MCF 10A (cell line): ENCODE measurements around the gene MICOS13. TPM values are rescaled to one million over a fixed set of nuclear protein-coding genes. Genes with fewer than 3 reads are reported as not detected.

Source experiments
- BruUV-seq: library from RNA; stranded (reverse); fragments of 400-500 nt; replicated peaks from 2 replicates; lab custom pipeline; 2021; lab: Mats Ljungman, UMichigan
- CTCF ChIA-PET: fragments of 300-600 bp; sonication (Branson Sonifier 250); formaldehyde crosslinking; extraction: SDS; loops from one replicate; lab custom pipeline; 2021; ENCODE audit warnings: antibody characterized with exemption, inconsistent platforms; lab: Yijun Ruan, JAX
- POLR2A ChIA-PET: fragments of 300-600, 350-650 bp; sonication (Branson Sonifier 250); formaldehyde crosslinking; extraction: SDS; loops from one replicate; lab custom pipeline; 2020; ENCODE audit warnings: antibody characterized with exemption, inconsistent platforms; lab: Yijun Ruan, JAX
- DNase-seq: peaks from one replicate; pipeline ENCODE4 v3.0.0-alpha.2; 2018; ENCODE audit not compliant: unreplicated experiment
- H3K27ac Mint-ChIP-seq: one replicate; pipeline ENCODE4 v1.8.0; 2022; ENCODE audit warnings: mild to moderate bottlenecking, low read depth, mixed read lengths; ENCODE audit not compliant: unreplicated experiment
- H3K27me3 Mint-ChIP-seq: one replicate; pipeline ENCODE4 v1.8.0; 2022; ENCODE audit warnings: mixed read lengths; ENCODE audit not compliant: insufficient read depth, unreplicated experiment
- H3K36me3 Mint-ChIP-seq: one replicate; pipeline ENCODE4 v1.8.0; 2022; ENCODE audit warnings: mild to moderate bottlenecking, moderate library complexity, mixed read lengths; ENCODE audit not compliant: insufficient read depth, unreplicated experiment
- H3K4me1 Mint-ChIP-seq: one replicate; pipeline ENCODE4 v1.8.0; 2022; ENCODE audit warnings: mixed read lengths; ENCODE audit not compliant: insufficient read depth, unreplicated experiment
- H3K4me3 Mint-ChIP-seq: one replicate; pipeline ENCODE4 v1.8.0; 2022; ENCODE audit warnings: mild to moderate bottlenecking, moderate library complexity, mixed read lengths; ENCODE audit not compliant: unreplicated experiment
- H3K9me3 Mint-ChIP-seq: one replicate; pipeline ENCODE4 v1.8.0; 2022; ENCODE audit warnings: mixed read lengths; ENCODE audit not compliant: unreplicated experiment
- CTCF ChIP-seq: fragments of 200-600 bp; IDR thresholded peaks from one replicate; pipeline ENCODE4 v1.8.0; 2022; ENCODE audit warnings: antibody characterized with exemption, mild to moderate bottlenecking; ENCODE audit not compliant: unreplicated experiment
- intact Hi-C: fragments of 100-400 bp; cut with micrococcal nuclease; formaldehyde crosslinking; loops from 2 replicates; pipeline ENCODE4 v1.14.1; 2022
- total RNA-seq: library from RNA; stranded (reverse); gene quantifications from 2 replicates; pipeline ENCODE4 v1.2.3, GENCODE V29; 2022

Gene MICOS13
- total RNA-seq, 1 experiment from 2014 or later, result 73.0 TPM

GRCh38 chr19:5711025-5711424 is 30.7 kb upstream of the MICOS13 start:
- DNase-seq, result no peak
- intact Hi-C loops, result no loop called here
- peaks cover 92% of the 10 kb centered on the region for H3K36me3 Mint-ChIP-seq
- ChIA-PET CTCF (interaction anchor here (0.6 kb wide), 1 partner anchor 1152 kb away, joined by 3 read pairs; no protein-coding TSS in a partner anchor), POLR2A (interaction anchor here (1.0 kb wide), 1 partner anchor 9 kb away, joined by 4 read pairs; the partner anchor contains the start of genes CATSPERD and LONP1)
- no peak for TF ChIP-seq CTCF
- no peak overlapping the region for H3K4me3 Mint-ChIP-seq
- no peaks in the 10 kb centered on the region for H3K9me3 Mint-ChIP-seq
- H3K4me1 Mint-ChIP-seq, result no peaks in the 10 kb centered on the region
- BruUV-seq, result no TSS peak
- no peak overlapping the region for H3K27ac Mint-ChIP-seq
- H3K27me3 Mint-ChIP-seq, result no peaks in the 10 kb centered on the region

- Mint-ChIP-seq H3K27me3 (no peaks in the 10 kb centered on the region), H3K4me1 (peaks cover 6% of the 10 kb centered on the region), H3K4me3 (no peak overlapping the region), H3K27ac (no peak overlapping the region), H3K36me3 (peaks cover 96% of the 10 kb centered on the region), H3K9me3 (no peaks in the 10 kb centered on the region)
- BruUV-seq, result no TSS peak
- no peak for DNase-seq
- TF ChIP-seq CTCF, result no peak
- intact Hi-C loops, result no loop called here
- POLR2A ChIA-PET, result interaction anchor here (1.0 to 3.3 kb wide), 3 partner anchors 9 to 17 kb away, joined by 3 to 13 read pairs (median 3); no protein-coding TSS in a partner anchor
- CTCF ChIA-PET, result interaction anchor here (0.6 to 1.3 kb wide), 4 partner anchors 18 to 786 kb away, joined by 3 to 5 read pairs (median 3); partner anchors contain the start of gene RPL36
Measured at GRCh38 chr19:5707576-5708575, 27.6 kb upstream of the MICOS13 start.

GRCh38 chr19:5706876-5707573 is 26.7 kb upstream of the MICOS13 start:
- Mint-ChIP-seq H3K27me3 (no peaks in the 10 kb centered on the region), H3K4me1 (peaks cover 6% of the 10 kb centered on the region), H3K4me3 (no peak overlapping the region), H3K27ac (no peak overlapping the region), H3K9me3 (no peaks in the 10 kb centered on the region), H3K36me3 (peaks cover 96% of the 10 kb centered on the region)
- ChIA-PET CTCF (interaction anchor here (0.6 to 0.9 kb wide), 2 partner anchors 97 to 776 kb away, joined by 3 read pairs; no protein-coding TSS in a partner anchor), POLR2A (interaction anchor here (1.2 to 3.3 kb wide), 2 partner anchors 12 to 16 kb away, joined by 3 to 13 read pairs; no protein-coding TSS in a partner anchor)
- BruUV-seq, result no TSS peak
- DNase-seq, result no peak
- intact Hi-C loops, result no loop called here
- TF ChIP-seq CTCF, result no peak
